Heart left ventricle (tissue), 13 donors: ENCODE data around the gene QPRT.
"Not testable (repeated sequence)": the region's sequence is repeated elsewhere in the genome, so short reads cannot be mapped to it uniquely, and the experiment has no call there.

Experiments used
- CTCF ChIP-seq, 12 donors: fragments of 200-600 bp; sonication (generic) in 4 of 12; IDR thresholded peaks; one replicate each; pipeline versions ENCODE4 v1.5.0 to v1.8.0; 2018 to 2022; ENCODE audit warnings: antibody characterized with exemption in 12 of 12, mild to moderate bottlenecking in 5 of 12
- POLR2A ChIP-seq, 2 donors: fragments of 450-650 bp; IDR thresholded peaks; one replicate each; pipeline ENCODE4 v1.6.1; 2017; ENCODE audit warnings: antibody characterized with exemption in 2 of 2, mild to moderate bottlenecking in 2 of 2, moderate library complexity in 2 of 2
- donor health status: ischemic (EF 13 %, LVEDD 7.1; RV severe dilation, severe dysfunction).
- donor health status: DM: no; HTN: yes; CAD: no.
- donor health status: DM: no; HTN: no; CAD: no.
- donor health status: ischemic (EF 25% LVEDD 6.9; RV normal size, moderate dysfunction).
- donor health status: ischemic (EF 25% LVEDD 5.7; RV mildly dilated, moderate dysfunction).
- donor health status: ischemic (EF 35%, LVEDD 5.7; RV mildly dilated, moderate dysfunction).
- donor health status: nonischemic (EF 11% LVEDD 7.7; RV severe dilation, severe dysfunction).
- donor health status: DM: yes; HTN: yes; CAD: no.
- donor health status: PGD.
- donor health status: ischemic (EF 29% LVEDD 5.4; RV normal size, mild dysfunction).
- donor health status: nonischemic (EF 23%, LVEDD 6.1; RV moderate dilation, normal function).

GRCh38 chr16:29653890-29654289 is 25.1 kb upstream of the QPRT start:
- TF ChIP-seq CTCF, POLR2A (IDR thresholded peaks at IDR 0.05): not testable (repeated sequence)
